ENCODE data around the gene GOT2. TPM values are rescaled to one million over a fixed set of nuclear protein-coding genes. Genes with fewer than 3 reads are reported as not detected.
"Not testable (repeated sequence)": the region's sequence is repeated elsewhere in the genome, so short reads cannot be mapped to it uniquely, and the experiment has no call there.

GOT2 gene
- total and polyA plus RNA-seq, 2 experiments from 2014 or later: 99.2 to 211 TPM

DNA sequence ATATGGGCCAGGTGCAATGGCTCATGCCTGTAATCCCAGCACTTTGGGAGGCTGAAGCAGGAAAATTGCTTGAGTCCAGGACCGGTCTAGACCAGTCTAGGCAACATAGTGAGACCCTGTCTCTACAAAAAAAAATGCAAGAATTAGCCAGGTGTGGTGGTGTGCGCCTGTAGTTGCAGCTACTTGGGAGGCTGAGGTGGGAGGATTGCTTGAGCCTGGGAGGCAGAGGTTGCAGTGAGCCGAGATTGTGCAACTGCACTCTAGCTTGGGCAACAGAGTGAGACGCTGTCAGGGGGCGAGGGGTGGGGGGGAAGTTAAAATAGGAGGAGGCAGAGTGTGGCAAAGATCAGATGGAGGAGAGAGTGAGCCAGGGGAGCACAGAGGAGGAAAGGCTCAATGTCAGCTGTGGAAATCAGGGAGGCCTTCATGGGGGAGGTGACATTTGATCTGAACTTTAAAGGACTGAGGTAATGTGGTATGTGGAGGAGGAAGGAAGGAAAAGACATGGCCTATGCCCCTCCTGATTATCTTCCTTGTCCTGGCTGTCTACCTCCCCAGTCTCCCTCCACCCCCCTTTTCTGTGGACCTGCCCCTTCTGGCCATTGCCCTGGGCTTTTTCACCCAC is 4.7 kb upstream of the GOT2 start:
- Histone ChIP-seq H3K27ac (no peak overlapping the region), H3K4me3 (no peak overlapping the region), H3K27me3 (no peaks in the 10 kb centered on the region), H3K9me3 (ENCODE audit: low read depth) (no peaks in the 10 kb centered on the region), H3K36me3 (no peaks in the 10 kb centered on the region), H3K4me1 (ENCODE audit: low read depth) (no peaks in the 10 kb centered on the region)
- TF ChIP-seq, protein P1, sequence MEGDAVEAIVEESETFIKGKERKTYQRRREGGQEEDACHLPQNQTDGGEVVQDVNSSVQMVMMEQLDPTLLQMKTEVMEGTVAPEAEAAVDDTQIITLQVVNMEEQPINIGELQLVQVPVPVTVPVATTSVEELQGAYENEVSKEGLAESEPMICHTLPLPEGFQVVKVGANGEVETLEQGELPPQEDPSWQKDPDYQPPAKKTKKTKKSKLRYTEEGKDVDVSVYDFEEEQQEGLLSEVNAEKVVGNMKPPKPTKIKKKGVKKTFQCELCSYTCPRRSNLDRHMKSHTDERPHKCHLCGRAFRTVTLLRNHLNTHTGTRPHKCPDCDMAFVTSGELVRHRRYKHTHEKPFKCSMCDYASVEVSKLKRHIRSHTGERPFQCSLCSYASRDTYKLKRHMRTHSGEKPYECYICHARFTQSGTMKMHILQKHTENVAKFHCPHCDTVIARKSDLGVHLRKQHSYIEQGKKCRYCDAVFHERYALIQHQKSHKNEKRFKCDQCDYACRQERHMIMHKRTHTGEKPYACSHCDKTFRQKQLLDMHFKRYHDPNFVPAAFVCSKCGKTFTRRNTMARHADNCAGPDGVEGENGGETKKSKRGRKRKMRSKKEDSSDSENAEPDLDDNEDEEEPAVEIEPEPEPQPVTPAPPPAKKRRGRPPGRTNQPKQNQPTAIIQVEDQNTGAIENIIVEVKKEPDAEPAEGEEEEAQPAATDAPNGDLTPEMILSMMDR (IDR thresholded peaks at IDR 0.05; ENCODE audit: low read depth, low read length): no peak
- DNase-seq (ENCODE audit: low read depth in 1 of 2, low spot score in 1 of 2): no peak

DNA sequence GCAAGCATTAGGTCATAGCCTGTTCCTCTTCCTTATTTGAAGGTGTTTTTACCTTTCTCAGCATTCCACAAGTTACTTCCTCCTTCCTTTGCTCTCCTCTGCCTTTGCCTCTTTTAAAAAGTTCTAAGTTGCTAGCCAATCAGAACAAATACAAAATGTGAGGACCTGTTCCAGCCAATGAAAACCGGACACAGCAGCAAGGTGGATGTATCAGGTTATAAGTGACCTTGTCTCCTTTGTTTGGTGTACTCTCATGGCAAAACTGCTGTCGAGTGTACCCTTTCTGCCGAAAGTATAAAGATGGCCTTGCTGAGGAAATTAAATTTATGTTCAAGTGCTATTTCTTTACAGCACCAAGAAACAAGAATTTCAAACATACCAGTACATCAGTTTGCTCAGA is 2.2 kb upstream of the GOT2 start:
- not testable (repeated sequence) for H3K27me3 ChIP-seq; H3K36me3 ChIP-seq; H3K27ac ChIP-seq; H3K9me3 ChIP-seq (ENCODE audit: low read depth); H3K4me3 ChIP-seq; H3K4me1 ChIP-seq (ENCODE audit: low read depth); DNase-seq (ENCODE audit: low read depth in 1 of 2, low spot score in 1 of 2)

DNA sequence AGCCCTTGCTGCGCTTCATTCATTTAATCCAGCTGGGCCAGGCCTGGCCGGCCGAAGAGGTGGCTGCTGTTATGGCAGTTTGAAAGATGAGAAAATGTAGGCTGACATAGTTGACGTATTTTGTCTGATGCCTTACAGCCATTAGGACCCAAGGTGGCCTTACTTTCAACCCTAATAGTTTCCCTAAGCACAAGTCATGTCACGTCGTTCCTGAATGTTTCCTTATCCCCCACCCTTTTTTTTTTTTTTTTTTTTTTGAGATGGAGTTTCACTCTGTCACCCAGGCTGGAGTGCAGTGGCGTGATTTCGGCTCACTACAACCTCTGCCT is 307 bp upstream of the GOT2 start:
- no peak overlapping the region for H3K27ac ChIP-seq

DNA sequence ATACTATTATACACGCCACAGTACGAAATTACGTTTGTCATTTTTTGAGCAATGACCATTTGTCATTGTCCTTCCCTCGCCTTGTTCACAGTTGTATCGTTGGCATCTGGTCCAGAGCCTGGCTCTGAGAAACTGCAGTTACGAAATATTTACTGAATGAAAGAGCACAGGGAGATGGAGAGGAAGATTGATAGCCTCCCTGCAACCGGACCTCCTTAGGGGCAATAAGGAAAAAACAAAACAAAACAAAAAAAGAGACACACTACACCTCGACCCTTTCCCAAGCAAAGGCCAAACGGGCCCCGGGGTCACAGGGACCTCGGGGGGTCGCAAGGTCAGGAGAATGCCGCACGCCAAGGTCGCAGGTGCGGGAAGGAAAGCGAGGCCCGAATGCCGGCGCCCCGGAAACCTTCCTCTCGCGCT is 857 bp downstream of the GOT2 start:
- Histone ChIP-seq H3K4me1 (ENCODE audit: low read depth) (peaks cover 19% of the 10 kb centered on the region), H3K27ac (peak overlapping the region; percentile 38), H3K36me3 (no peaks in the 10 kb centered on the region), H3K9me3 (ENCODE audit: low read depth) (no peaks in the 10 kb centered on the region), H3K27me3 (no peaks in the 10 kb centered on the region), H3K4me3 (peak overlapping the region; percentile 84)
- DNase-seq (ENCODE audit: low read depth in 1 of 2, low spot score in 1 of 2): peak in 1 of 2 donors; percentile 22
- TF ChIP-seq, protein P1 (IDR thresholded peaks at IDR 0.05; ENCODE audit: low read depth, low read length): no peak

More for the DNA sequence above, 307 bp upstream of the GOT2 start:
- DNase-seq (ENCODE audit: low read depth in 1 of 2, low spot score in 1 of 2): no peak
- Histone ChIP-seq H3K36me3 (no peaks in the 10 kb centered on the region), H3K27me3 (no peaks in the 10 kb centered on the region), H3K4me1 (ENCODE audit: low read depth) (peaks cover 13% of the 10 kb centered on the region), H3K9me3 (ENCODE audit: low read depth) (no peaks in the 10 kb centered on the region), H3K4me3 (peak overlapping the region; percentile 84)
- TF ChIP-seq, protein P1 (IDR thresholded peaks at IDR 0.05; ENCODE audit: low read depth, low read length): no peak

DNA sequence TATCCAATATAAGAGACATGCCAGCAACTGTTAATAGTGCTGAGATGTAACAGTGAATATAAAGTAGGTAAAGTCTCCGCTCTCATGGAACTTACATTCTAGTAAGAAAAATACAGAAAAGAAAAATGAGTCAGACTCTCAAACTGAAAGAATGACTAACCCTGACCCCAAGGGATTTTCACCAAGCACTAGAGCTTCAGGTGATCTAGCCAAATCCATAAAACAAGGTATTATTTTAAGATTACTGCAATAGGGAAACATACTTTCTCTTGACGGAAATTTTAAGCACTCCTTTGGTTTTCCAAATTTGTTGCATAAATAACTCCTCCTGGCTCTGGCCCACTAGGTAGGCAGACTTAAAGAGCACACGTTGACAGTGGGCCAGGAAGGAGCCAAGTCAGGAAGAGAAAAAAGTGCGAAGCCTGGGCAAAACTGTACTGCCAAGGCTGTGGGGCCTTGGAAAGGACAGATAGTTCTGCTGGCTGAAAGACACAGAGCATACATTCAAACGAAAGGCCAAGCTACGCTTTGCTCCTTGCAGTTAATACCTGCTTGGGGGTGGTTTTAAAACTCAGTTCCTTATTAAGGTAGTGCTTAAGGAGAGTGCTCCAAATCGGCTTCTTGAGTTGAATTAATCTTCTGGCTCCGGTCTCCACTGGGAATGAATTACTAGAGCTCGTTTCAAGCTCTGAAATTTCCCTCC is 1.4 kb downstream of the GOT2 start:
- Histone ChIP-seq H3K36me3 (no peaks in the 10 kb centered on the region), H3K27me3 (no peaks in the 10 kb centered on the region), H3K27ac (peak overlapping the region; percentile 38), H3K9me3 (ENCODE audit: low read depth) (no peaks in the 10 kb centered on the region), H3K4me3 (peak overlapping the region; percentile 84), H3K4me1 (ENCODE audit: low read depth) (peaks cover 19% of the 10 kb centered on the region)
- peak in 1 of 2 donors; percentile 31 for DNase-seq (ENCODE audit: low read depth in 1 of 2, low spot score in 1 of 2)
- TF ChIP-seq, protein P1 (IDR thresholded peaks at IDR 0.05; ENCODE audit: low read depth, low read length): no peak

DNA sequence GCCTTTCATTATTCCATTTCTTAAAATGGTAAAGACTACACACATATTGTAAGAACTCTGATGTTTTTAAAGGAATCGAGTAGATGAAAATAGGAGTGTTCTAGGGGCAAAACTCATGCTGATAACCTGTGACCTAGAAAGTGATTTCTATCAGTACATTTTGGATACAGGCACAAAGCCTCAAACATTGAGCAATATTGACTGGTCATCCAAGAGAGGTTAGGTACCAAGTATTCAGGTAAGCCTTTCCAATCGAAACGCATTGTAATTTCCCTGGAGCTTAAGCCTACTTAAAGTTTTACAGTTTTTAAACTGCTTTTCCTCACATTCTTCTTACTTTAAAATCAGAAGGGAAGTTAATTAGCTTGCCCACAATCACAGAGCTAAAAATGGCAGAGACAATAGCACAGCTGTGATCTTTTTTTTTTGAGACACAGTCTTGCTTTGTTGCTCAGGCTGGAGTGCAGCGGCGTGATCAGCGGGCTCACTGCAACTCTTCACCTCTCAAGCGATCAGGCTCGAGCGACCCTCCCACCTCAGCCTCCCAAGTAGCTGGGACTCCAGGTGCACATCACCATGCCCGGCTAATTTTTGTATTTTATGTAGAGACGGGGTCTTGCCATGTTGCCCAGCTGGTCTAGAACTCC is 3.3 kb downstream of the GOT2 start:
- Histone ChIP-seq H3K27ac (no peak overlapping the region), H3K4me3 (no peak overlapping the region), H3K9me3 (ENCODE audit: low read depth) (no peaks in the 10 kb centered on the region), H3K36me3 (no peaks in the 10 kb centered on the region), H3K4me1 (ENCODE audit: low read depth) (peaks cover 19% of the 10 kb centered on the region), H3K27me3 (no peaks in the 10 kb centered on the region)
- no peak for DNase-seq (ENCODE audit: low read depth in 1 of 2, low spot score in 1 of 2)
- TF ChIP-seq, protein P1 (IDR thresholded peaks at IDR 0.05; ENCODE audit: low read depth, low read length): no peak
